Erythroblast (primary cell): ENCODE measurements around the gene COPZ1.
"Not testable (repeated sequence)": the region's sequence is repeated elsewhere in the genome, so short reads cannot be mapped to it uniquely, and the experiment has no call there.

Experiments
- DNase-seq, 2 experiments: peaks; one replicate each; lab custom pipeline; 2025; lab: John Stamatoyannopoulos, UW
- GATA1 ChIP-seq: IDR thresholded peaks from 2 replicates; pipeline ENCODE4 v1.6.1; 2011; ENCODE audit warnings: low read depth, mild to moderate bottlenecking, control low read depth, low read length, moderate library complexity
- POLR2A ChIP-seq: IDR thresholded peaks from 2 replicates; pipeline ENCODE4 v1.6.1; 2011; ENCODE audit warnings: mild to moderate bottlenecking, low read length

COPZ1 gene

DNA sequence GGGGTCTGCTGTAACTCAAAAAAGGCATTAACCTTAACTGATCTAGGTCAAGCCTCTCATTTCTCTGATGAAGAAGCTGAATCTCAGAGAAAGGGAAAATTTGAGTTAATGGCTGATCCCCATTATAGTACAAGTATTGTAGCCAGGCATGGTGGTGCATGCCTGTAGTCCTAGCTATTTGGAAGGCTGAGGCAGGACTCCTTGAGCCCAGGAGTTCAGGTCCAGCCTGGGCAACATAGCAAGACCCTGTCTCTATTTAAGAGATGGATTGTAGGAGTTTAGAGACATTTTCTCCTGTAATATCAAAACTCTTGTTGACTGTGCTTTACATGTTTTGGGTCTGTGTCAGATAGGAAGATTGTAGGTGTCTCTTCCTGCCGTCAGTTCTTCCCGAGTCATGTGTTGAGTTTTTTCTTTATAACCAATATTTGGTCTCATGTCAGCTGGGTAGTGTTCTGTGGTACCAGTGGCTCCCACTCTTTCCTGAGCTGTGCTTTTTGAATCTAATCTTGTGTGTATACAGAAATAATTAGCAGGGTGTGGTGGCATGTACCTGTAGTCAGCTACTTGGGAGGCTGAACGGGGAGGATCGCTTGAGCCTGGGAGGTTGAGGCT is 8.6 kb downstream of the COPZ1 start:
- TF ChIP-seq GATA1 (no peak), POLR2A (no peak)

DNA sequence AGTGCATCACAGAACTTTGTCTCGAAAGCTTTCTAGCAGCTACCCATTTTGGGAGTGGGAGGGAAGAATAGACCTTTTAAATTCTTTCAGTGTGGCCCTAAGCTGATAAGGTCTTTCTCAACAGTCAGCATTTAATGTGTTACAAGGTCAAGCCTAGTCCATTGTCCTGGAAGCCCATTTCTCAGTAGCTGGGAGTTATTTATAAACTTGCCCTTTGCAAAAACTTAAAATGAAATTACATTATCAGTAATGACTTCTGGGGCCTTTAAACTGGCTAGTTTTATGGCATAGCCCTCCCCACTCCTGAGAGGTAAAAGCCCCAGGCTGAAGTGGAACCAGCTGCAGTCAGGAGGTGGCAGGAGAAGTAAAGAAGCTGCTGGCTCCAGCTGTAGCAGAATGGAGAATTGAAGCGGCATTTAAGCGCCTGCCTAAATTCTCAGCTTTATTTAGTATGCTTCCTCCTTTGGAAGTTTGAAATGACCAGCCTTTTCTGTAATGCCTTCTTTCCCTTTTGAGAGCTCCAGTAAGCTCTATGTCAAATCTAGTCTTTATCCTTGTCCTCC is 12.4 kb downstream of the COPZ1 start:
- TF ChIP-seq GATA1 (no peak), POLR2A (no peak)
- peak; percentile 44 to 46 for DNase-seq

More for the DNA sequence above, 8.6 kb downstream of the COPZ1 start:
- DNase-seq = no peak

- TF ChIP-seq POLR2A = no peak
- no peak for TF ChIP-seq GATA1
- DNase-seq = peak in 1 of 2 experiments; percentile 8
These were observed 13.1 kb downstream of the COPZ1 start for GRCh38 chr12:54337854-54338650.

DNA sequence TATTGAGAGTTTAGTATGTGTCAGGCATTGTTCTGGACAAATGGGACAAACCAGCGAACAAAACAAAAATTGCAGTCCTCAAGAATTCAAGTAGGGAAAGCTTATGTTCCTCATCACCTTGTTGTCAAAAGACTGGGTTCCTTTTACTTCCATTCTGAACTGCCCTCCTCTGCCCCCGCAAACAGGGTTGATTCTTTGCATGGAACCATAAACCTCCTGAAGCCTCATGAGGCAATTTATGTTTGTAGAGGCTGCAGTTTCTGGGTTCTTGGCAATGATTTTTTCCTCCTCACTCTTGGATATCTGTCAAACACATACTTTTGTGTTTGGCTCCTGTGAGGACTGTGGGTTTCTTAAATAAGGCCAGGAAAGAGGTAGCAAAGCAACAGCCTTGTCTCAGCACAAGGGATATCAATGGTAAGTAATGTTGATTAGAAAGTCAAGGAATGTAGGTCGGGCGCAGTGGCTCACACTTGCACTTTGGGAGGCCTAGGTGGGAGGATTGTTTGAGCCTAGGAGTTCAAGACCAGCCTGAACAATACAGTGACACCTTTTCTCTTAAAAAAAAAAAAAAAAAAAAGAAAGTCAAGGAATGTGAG is 13.9 kb downstream of the COPZ1 start:
- DNase-seq = no peak
- no peak for TF ChIP-seq POLR2A
- no peak for TF ChIP-seq GATA1

DNA sequence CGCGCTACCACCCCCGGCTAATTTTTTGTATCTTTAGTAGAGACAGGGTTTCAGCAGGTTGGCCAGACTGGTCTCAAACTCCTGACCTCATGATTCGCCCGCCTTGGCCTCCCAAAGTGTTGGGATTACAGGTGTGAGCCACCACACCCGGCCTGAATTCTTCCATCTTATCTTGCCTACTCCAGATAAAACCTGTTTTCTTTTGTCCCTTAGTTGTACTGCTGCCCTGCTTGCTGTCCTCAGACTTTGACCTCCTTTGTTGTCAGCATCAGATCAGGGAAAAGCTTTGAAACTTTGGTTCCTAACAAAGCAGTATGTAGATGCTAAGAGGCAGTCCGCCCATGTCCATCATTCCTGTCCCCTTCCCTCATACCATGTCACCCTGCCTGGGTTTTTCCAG is 15.9 kb downstream of the COPZ1 start:
- no peak for DNase-seq
- TF ChIP-seq GATA1 (no peak), POLR2A (no peak)

- TF ChIP-seq GATA1 = no peak
- no peak for TF ChIP-seq POLR2A
These were observed 16.7 kb downstream of the COPZ1 start for GRCh38 chr12:54341378-54342300.

GRCh38 chr12:54349036-54349435 is 24.1 kb downstream of the COPZ1 start:
- TF ChIP-seq GATA1 = no peak
- no peak for TF ChIP-seq POLR2A
- no peak for DNase-seq

More at GRCh38 chr12:54341378-54342300, 16.7 kb downstream of the COPZ1 start:
- no peak for DNase-seq

- TF ChIP-seq POLR2A (no peak), GATA1 (no peak)
- DNase-seq = no peak
These were observed 24.7 kb downstream of the COPZ1 start for GRCh38 chr12:54349679-54350078.

DNA sequence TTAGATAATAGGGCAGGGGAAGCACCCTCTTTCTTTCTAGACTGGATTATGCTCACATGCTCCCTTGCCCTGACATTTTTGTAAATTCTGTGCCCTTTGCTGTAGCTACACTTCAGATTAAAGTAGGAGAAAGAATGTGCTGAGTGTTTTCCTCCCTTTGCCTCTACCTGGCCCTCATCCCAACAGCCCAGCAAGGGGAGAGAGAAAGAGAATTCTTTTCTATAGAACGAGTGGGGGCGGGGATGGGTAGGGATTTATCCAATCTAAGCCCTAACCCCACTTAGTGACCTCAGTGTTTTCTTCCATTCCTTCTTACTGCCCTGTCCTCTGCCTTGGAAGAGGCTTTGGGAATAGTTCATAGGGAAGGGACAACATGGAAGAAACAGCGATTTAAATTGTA is 25.8 kb downstream of the COPZ1 start:
- no peak for DNase-seq
- TF ChIP-seq GATA1 (no peak), POLR2A (no peak)

DNA sequence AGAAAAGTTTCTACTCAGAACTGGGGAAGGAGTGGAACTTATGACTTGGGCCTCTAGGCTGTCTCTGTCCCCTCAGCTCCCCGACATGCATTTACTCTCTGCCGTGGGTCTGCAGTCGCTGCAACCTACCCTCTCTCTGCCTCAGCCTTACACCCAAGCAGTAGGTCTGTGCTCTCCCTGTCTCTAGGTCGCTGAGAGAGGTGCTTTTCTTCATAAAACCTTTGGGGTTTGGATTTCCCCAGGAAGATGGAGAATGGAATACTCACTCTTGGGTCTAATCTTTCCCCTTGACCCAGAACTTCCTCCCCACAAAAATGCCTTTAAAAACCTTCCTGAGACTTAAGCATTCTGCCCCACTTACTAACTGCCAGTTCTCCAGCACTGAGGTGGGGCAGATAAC is 26.4 kb downstream of the COPZ1 start:
- TF ChIP-seq POLR2A (no peak), GATA1 (no peak)
- no peak for DNase-seq

GRCh38 chr12:54352022-54352531 is 27.1 kb downstream of the COPZ1 start:
- no peak for DNase-seq
- TF ChIP-seq GATA1 (no peak), POLR2A (no peak)

DNA sequence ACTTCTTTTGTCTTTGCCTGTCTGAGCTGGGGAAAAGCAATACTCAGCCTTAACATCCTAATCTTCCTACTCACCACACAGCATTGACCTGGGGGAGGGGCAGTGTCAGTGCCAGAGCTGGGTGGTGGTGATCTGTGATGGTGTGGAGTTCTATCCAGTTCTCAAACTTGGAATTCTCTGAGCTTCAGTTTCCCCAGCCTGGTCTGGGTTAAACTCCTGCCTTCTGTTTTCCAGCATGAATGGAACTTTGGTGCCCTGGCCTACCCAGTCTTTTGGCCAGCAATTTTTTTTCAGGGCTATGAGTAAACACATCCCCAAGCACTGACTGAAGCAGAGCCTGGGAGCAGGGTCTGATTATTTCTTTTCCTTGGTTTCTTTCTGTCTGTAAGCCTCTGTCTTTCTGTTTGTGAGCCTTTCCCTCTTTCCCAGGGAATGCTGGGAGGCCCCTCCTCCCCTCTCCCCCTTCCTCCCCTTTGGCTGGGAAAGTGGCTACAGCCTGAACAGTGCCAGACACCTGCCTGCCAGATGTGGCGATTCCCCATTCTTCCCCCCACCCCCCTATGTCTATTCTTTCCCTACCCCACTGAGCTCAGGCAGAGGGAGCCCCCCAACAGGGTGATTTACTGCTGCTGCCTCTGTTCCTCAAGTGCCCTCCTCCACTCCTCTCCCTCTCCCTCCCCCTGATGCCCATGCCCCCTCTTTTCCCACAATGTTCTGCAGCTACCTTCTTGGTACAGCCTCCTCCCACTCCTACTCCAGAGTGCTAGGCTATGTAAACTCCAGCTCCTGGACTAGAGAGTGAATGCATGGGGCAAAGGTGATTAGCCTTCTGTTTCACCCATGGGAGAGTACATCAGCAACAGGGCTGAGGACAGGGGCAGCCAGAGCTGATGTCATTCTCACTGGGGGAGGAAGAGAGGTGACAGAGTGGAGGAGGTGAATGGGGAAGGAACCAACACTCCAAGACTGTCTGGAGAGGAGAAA is 28.3 kb downstream of the COPZ1 start:
- DNase-seq = no peak
- TF ChIP-seq POLR2A (no peak), GATA1 (no peak)

GRCh38 chr12:54354271-54354670 is 29.3 kb downstream of the COPZ1 start:
- not testable (repeated sequence) for DNase-seq
